ENCODE measurements around the gene AGK.

The AGK gene, protein sequence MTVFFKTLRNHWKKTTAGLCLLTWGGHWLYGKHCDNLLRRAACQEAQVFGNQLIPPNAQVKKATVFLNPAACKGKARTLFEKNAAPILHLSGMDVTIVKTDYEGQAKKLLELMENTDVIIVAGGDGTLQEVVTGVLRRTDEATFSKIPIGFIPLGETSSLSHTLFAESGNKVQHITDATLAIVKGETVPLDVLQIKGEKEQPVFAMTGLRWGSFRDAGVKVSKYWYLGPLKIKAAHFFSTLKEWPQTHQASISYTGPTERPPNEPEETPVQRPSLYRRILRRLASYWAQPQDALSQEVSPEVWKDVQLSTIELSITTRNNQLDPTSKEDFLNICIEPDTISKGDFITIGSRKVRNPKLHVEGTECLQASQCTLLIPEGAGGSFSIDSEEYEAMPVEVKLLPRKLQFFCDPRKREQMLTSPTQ

DNA sequence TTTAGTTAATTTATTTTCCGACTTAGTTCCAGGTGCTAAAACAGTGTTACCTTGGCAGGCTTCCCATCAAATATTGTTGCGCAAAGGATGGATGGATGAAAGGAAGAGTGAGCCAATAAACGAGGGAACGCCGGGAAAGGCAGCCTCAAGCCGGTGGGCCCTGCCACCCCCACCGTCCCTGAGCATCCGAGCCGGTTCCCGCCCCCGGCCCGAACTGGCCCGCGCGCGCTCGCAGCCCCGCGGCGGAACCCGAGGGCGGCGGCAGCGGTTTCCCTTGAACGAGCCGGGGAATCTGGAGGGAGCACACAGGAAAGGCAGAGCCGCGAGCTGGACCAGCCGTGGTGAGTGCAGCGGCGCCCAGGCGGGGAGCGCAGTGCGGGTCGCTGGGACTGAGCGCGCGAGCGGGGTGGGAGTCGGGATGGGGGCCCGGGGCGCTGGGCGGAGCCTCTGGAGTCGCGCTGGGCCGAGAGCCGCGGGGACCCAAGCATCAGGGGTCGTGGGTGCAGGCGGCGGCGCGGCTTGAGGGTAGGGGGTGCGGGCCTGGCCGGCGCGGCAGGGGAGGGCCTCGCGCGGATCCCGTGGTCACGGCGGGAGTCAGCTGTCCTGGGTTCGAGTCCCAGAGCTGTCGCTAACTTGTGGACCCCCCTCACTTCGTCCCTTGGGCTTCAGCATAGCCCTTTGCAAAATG lies at the start of gene AGK:
Gene AGK, plus strand, starts transcription at position 317 of the 688 bp plus-strand sequence. CDS start 4,057 bp downstream, outside the sequence.
- peak; percentile 52 to 63 (median 56) for DNase-seq

- no peak for DNase-seq
Observed at GRCh38 chr7:141501451-141501850, 49.8 kb upstream of the AGK start.

GRCh38 chr7:141511316-141511675 lies 39.9 kb upstream of the AGK start:
- no peak for DNase-seq

DNA sequence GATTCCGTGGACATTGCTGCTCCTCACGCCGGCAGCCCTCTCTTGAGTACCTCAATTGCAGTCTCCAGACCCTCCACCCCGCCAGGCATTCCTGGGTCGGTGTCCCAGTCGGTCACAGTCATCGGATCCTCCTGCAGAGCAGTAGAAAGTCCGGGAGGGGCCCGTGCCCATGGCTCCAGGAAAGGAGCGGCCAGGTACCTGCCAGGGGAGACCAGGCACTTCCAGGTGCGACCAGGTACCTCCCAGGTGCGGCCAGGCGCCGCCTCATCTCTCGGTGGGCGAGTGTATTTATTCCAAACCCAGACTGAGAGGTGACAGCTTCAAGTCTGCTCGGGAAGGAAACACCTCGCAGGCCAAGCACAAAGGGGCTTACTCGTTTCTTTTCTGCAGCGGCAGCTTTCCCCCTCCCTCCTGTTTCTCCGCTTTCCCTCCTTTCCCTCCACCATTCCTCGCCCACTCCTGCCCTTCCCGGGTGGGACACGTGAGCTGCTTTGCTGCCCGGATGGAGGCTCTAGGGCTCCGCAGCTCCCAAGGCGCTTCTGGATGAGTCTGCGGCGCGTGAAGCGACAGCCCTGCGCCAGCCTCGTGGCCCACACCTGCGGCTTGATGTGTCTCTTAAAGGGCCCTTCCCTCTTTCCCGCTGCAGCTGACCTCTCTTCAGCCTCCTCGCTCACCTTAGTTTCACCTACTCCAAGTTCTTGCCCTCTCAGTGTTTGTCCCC lies 39.4 kb upstream of the AGK start:
- no peak for DNase-seq

DNA sequence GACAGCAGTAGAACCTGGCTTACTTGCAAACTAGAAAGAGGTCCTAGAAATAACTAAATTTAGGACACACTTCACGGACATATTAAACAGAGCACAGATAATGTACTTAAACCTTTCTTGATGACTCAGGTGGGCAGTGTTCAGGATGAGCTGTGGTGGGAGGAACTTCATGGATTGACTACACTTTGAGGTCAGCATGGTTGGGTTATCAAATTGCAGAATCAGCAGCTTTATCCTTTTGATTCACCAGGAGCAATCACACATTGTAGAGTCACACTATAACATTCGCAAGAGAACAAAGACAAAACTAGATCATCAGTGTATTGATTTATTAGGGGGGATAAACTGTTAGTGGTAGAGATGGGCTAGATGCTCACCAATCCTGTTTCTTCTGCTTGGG lies 38.6 kb upstream of the AGK start:
- DNase-seq = no peak

GRCh38 chr7:141513720-141514119 lies 37.5 kb upstream of the AGK start:
- no peak for DNase-seq

GRCh38 chr7:141515941-141516340 lies 35.3 kb upstream of the AGK start:
- no peak for DNase-seq

DNA sequence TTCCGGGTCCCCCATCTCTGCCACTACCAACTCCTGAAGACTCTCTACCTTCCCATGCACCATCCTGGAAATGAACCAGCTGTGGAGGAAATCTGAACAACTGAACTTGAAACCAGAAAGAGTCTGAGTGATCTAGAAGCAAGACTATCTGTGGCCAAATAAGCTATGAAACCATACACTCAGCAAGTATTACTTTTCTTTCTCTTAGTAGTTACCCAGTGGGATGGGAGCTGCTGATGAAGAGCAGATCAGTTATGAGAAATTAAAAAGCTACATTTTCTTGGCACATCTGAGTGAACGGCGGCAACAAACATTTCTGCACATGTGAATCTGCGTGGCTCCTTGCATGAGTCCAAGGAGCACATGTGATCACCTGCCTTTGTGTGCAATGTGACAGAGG lies 31.6 kb upstream of the AGK start:
- DNase-seq = no peak

DNA sequence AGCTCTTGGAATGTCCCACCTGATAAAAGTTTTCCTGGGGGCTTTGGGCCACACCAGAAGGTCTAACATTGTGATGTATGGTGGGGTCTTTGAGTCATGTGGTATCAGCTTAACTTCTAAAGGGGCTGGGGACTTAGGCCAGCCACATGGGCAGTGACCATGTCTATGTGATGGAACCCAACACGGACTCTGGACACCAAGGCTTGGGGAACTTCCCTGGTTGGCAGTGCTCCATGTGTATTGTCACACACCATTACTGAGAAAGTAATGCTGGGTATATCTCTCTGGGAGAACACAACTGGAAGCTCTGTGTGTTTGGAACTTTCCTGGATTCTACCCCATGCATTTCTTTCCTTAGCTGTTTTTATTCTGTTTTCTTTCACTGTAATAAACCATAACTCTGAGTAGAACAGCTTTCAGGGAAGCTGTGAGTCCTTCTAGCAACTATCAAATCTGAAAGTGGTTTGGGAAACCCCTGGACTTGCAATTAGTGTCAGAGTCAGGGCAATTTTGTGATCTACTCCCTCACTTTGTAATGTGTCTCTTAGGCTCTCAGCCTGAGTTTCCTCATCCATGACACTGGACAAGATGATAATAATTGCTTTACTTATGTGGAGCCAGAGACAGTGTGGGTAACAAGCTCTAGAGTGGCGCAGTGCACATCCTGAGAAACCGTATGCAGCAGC lies 28.4 kb upstream of the AGK start:
- no peak for DNase-seq

GRCh38 chr7:141525973-141526514 lies 25.2 kb upstream of the AGK start:
- DNase-seq = no peak

GRCh38 chr7:141527076-141527475 lies 24.1 kb upstream of the AGK start:
- no peak for DNase-seq

GRCh38 chr7:141528399-141528798 lies 22.8 kb upstream of the AGK start:
- DNase-seq = no peak

DNA sequence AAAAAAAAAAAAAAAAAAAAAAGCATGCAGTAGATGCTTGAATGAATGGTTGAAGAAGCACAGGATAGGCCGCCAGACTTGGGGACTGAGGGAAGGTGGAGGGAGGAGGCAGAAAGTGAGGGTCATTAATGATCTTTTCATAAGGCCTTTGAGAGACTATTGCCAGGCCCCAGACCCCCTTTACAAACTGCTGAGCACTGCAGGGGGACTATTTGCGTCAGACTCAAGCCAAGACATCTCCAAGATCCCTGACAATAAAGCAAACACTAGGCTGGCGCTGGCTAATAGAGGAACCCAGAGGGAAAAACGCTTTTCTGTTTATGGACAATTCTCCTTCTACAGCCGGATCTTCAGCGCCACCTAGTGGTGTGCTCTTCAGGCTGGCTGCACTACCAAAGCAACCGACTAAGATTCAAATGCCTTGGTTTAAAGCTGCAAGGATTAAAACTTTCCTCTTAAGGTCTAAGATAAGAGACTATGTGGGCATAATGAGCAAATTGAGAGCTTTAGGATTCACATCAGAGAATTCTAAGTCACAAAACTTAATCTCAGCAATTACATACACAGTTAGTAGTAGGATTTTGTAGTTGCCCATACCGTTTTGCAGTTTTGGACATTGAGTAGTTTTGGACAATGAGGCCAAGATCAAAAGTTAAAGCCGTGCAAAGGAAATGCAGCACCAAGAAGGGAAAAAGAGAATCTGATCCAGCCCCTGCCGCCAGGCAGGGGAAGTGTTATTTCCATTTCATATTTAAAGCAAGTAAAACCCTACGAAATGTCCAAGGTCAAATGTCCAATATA lies 17.9 kb upstream of the AGK start:
- DNase-seq = peak; percentile 15 to 31 (median 19)

- no peak for DNase-seq
Observed at GRCh38 chr7:141534757-141535737, 16.2 kb upstream of the AGK start.

DNA sequence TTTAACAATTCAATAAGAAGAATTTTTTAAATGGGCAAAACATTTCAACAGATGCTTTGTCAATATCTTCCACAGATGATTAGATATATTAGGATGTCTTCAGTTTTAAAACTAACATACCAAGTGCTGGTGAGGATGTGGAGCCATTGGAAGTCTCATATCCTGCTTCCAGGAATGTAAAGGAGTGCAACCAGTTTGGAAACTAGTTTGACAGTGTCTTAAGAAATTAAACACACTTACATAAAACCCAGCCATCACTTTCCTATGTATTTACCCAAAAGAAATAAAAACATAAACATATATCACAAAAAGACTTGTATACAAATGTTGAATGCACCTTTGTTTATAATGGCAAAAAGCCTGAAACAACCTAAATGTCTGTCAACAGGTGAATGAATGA lies 13.3 kb upstream of the AGK start:
- no peak for DNase-seq

- no peak for DNase-seq
Observed at GRCh38 chr7:141541375-141541774, 9.8 kb upstream of the AGK start.

DNA sequence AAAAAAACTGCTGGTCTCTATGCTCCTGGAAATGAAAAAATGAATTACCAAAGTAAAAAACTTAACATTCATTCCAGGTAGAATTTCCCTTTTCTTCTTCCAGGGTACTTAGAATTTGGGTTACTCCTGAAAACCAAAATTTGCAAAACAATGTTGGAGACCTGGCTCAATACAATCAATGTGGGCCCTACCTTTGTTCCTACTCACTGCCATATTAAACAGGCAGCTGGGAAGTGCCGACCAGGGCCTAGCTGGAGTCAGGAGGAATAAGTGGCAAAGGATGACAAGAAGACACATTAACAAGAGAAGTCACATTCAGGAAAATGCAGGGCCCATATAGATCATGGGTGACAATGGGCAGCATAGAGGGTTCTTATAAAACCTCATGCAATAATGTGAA lies 6.4 kb upstream of the AGK start:
- DNase-seq = no peak

DNA sequence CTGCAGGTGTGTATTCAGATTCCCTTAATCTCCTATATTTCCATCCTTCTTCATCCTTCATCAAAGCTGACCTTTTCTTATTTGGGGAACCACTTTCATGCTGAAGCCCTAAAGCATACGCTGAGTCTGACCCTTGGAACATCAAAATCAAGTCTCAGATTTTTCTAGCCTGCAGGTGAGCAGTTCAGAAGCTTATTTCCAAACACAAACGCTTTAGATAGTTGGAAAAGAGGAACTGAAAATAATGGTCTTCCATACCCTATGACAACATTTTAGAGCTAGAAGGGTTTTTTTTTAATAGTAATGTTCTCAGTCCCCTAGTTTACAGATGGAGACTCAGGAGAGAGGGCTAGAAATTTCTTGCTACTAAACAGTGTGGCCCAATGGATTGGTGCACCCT lies 1.6 kb upstream of the AGK start:
- no peak for DNase-seq

DNA sequence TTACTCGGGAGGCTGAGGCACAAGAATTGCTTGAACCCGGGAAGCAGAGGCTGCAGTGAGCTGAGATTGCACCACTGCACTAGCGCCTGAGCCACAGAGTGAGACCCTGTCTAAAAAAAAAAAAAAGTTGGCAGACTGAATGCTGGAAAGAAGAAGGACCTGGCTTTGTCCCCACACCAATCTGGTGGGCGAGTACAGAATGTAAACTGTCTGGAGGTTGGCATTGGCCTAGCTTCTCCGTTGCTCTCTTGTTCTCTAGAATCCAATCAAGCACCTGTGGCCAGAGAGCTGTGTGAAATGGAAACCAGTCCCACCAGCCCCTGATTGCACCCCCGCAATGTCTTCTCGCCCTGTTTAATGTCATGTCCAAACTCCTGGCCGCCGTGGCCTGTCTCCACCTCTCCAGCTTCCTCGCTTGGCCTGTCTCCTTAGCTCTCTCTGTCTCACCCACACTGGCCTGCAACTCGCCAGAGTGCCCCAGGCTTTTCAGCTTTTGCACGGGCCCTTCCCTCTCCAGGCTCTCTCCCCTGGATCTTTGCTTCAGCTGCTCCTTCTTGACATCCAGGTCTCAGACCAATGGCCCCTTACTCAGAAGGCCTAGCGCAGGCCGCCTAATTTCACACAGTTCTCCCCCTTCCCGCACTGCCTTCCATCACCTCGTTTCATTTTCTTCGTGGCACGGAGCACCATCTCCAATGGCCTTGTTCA lies 670 bp upstream of the AGK start:
- no peak for DNase-seq

- DNase-seq = no peak
Observed at GRCh38 chr7:141551782-141552181, 572 bp downstream of the AGK start.
